Measurements from ENCODE around the gene FOXO3B. TPM values are rescaled to one million over a fixed set of nuclear protein-coding genes. Genes with fewer than 3 reads are reported as not detected.

The FOXO3B gene
- total RNA-seq, 2 experiments from 2014 or later: 4.3 to 5.7 TPM

Other genes with a start within 250 kb of the FOXO3B start
- gene LGALS9C, start 205.5 kb downstream of the FOXO3B start, total RNA-seq: under 1 TPM; 0.24 to 0.47 TPM
- not detected for gene TBC1D28, start 37.9 kb downstream of the FOXO3B start, total RNA-seq
- not detected for gene FBXW10, start 61.7 kb upstream of the FOXO3B start, total RNA-seq
- gene TVP23B, start 98.9 kb upstream of the FOXO3B start, total RNA-seq: 10 to 100 TPM; 20.2 to 27.7 TPM
- gene PRPSAP2, start 175.8 kb upstream of the FOXO3B start, total RNA-seq: 10 to 100 TPM; 23.8 to 28.7 TPM

Data from CD8-positive, alpha-beta T cell (primary cell).